NB4 (cell line): ENCODE measurements around the gene MORF4L2.

Experiments
- MYC ChIP-seq: IDR thresholded peaks from 2 replicates; pipeline ENCODE4 v1.6.1; 2011; ENCODE audit warnings: low read depth, low read length
- POLR2A ChIP-seq: IDR thresholded peaks from 2 replicates; pipeline ENCODE4 v1.6.1; 2011; ENCODE audit warnings: mild to moderate bottlenecking; ENCODE audit not compliant: insufficient read length; ENCODE audit errors: extremely low read depth
- TF ChIP-seq, protein P1 (sequence below): IDR thresholded peaks from one replicate; pipeline ENCODE4 v1.5.1; 2012; ENCODE audit warnings: low read depth, low read length
- TF ChIP-seq, protein P2 (sequence below): IDR thresholded peaks from 2 replicates; pipeline ENCODE4 v1.6.1; 2011; ENCODE audit warnings: low read depth, low read length

DNA sequence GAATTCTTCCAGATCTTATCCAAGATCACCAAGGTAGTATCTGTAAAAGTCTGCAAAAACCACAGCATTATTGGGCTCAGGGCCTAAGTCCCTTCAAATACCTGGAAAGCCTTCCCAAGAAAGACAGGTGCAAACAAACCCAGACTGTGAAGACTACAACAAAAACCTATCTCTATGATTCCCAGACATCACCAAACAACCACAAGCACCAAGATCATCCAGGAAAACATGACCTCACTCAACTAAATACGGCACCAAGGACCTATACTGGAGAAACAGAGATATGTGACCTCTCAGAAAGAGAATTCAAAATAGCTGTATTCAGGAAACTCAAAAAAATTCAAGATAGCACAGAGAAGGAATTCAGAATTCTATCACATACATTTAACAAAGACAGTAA is 42.4 kb downstream of the MORF4L2 start:
- TF ChIP-seq, protein P1, sequence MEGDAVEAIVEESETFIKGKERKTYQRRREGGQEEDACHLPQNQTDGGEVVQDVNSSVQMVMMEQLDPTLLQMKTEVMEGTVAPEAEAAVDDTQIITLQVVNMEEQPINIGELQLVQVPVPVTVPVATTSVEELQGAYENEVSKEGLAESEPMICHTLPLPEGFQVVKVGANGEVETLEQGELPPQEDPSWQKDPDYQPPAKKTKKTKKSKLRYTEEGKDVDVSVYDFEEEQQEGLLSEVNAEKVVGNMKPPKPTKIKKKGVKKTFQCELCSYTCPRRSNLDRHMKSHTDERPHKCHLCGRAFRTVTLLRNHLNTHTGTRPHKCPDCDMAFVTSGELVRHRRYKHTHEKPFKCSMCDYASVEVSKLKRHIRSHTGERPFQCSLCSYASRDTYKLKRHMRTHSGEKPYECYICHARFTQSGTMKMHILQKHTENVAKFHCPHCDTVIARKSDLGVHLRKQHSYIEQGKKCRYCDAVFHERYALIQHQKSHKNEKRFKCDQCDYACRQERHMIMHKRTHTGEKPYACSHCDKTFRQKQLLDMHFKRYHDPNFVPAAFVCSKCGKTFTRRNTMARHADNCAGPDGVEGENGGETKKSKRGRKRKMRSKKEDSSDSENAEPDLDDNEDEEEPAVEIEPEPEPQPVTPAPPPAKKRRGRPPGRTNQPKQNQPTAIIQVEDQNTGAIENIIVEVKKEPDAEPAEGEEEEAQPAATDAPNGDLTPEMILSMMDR, result no peak
- TF ChIP-seq POLR2A (no peak), MYC (no peak)
- TF ChIP-seq, protein P2, sequence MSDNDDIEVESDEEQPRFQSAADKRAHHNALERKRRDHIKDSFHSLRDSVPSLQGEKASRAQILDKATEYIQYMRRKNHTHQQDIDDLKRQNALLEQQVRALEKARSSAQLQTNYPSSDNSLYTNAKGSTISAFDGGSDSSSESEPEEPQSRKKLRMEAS, result no peak
